PC-9 (cell line): ENCODE results near the gene KIF22. TPM values are rescaled to one million over a fixed set of nuclear protein-coding genes. Genes with fewer than 3 reads are reported as not detected.

Source experiments
- BruUV-seq: library from RNA; stranded (reverse); fragments of 400-500 nt; replicated peaks from 2 replicates; lab custom pipeline; 2021; lab: Mats Ljungman, UMichigan
- CTCF ChIA-PET: fragments of 300-600 bp; sonication (Branson Sonifier 250); formaldehyde crosslinking; loops from one replicate; lab custom pipeline; 2022; ENCODE audit warnings: antibody characterized with exemption; lab: Charles Lee
- POLR2A ChIA-PET: fragments of 300-600 bp; sonication (Branson Sonifier 250); formaldehyde crosslinking; loops from one replicate; lab custom pipeline; 2022; ENCODE audit warnings: antibody characterized with exemption; ENCODE audit not compliant: unreplicated experiment; lab: Charles Lee
- DNase-seq, 2 experiments: peaks; one replicate each; pipeline versions ENCODE4 v3.0.0 to v3.0.0-alpha.2; 2015 to 2022; ENCODE audit warnings: mixed read lengths in 1 of 2
- H2AFZ ChIP-seq: fragments of 200-600 bp; sonication (generic); 2 replicates; pipeline ENCODE4 v1.8.1; 2017; ENCODE audit warnings: antibody characterized with exemption
- H3F3A ChIP-seq: fragments of 200-600 bp; sonication (generic); 2 replicates; pipeline ENCODE4 v1.8.1; 2017; ENCODE audit warnings: antibody characterized with exemption, mild to moderate bottlenecking, low read depth; ENCODE audit not compliant: insufficient read depth
- H3K27ac ChIP-seq: fragments of 200-600 bp; sonication (generic); 2 replicates; pipeline ENCODE4 v1.6.1; 2016; ENCODE audit warnings: mixed run types
- H3K27me3 ChIP-seq: fragments of 200-600 bp; sonication (generic); 2 replicates; pipeline ENCODE4 v1.6.1; 2016; ENCODE audit warnings: low read depth, mixed run types; ENCODE audit not compliant: insufficient read depth
- H3K36me3 ChIP-seq: fragments of 200-600 bp; sonication (generic); 2 replicates; pipeline ENCODE4 v1.6.1; 2016; ENCODE audit warnings: low read depth, mixed run types
- H3K4me1 ChIP-seq: fragments of 200-600 bp; sonication (generic); replicated peaks from 2 replicates; pipeline ENCODE4 v1.6.1; 2016; ENCODE audit warnings: mixed run types; ENCODE audit not compliant: insufficient read depth
- H3K4me2 ChIP-seq: fragments of 200-600 bp; sonication (generic); 2 replicates; pipeline ENCODE4 v1.6.1; 2017; ENCODE audit warnings: mixed run types
- H3K4me3 ChIP-seq: fragments of 200-600 bp; sonication (generic); 2 replicates; pipeline ENCODE4 v1.6.1; 2016; ENCODE audit warnings: mixed run types
- H3K79me2 ChIP-seq: fragments of 200-600 bp; sonication (generic); 2 replicates; pipeline ENCODE4 v1.6.1; 2017; ENCODE audit warnings: low read depth, mixed run types
- H3K9me2 ChIP-seq: fragments of 200-600 bp; sonication (generic); 2 replicates; pipeline ENCODE4 v1.8.1; 2017; ENCODE audit warnings: mild to moderate bottlenecking; ENCODE audit not compliant: insufficient read depth
- H3K9me3 ChIP-seq: fragments of 200-600 bp; sonication (generic); 2 replicates; pipeline ENCODE4 v1.8.1; 2016; ENCODE audit warnings: low read depth; ENCODE audit not compliant: insufficient read depth
- H4K20me1 ChIP-seq: fragments of 200-600 bp; sonication (generic); 2 replicates; pipeline ENCODE4 v1.8.1; 2017; ENCODE audit not compliant: insufficient read depth
- EZH2 ChIP-seq: fragments of 200-600 bp; sonication (generic); IDR thresholded peaks from 2 replicates; pipeline ENCODE4 v1.8.0; 2017; ENCODE audit warnings: antibody characterized with exemption, low read depth
- intact Hi-C: fragments of 100-400 bp; cut with micrococcal nuclease; formaldehyde crosslinking; loops from one replicate; pipeline ENCODE4 v1.10.0; 2022; ENCODE audit not compliant: unreplicated experiment
- total RNA-seq: library from RNA; stranded (reverse); gene quantifications from 2 replicates; pipeline ENCODE4 v1.2.3, GENCODE V29; 2021
- TF ChIP-seq, protein P1 (sequence below): fragments of 200-600 bp; sonication (generic); conservative IDR thresholded peaks from 2 replicates; pipeline ENCODE4 v1.6.1; 2017; ENCODE audit warnings: mixed run types, antibody characterized with exemption, mild to moderate bottlenecking, moderate library complexity

KIF22 gene
- total RNA-seq, 1 experiment from 2014 or later, result 179 TPM

DNA sequence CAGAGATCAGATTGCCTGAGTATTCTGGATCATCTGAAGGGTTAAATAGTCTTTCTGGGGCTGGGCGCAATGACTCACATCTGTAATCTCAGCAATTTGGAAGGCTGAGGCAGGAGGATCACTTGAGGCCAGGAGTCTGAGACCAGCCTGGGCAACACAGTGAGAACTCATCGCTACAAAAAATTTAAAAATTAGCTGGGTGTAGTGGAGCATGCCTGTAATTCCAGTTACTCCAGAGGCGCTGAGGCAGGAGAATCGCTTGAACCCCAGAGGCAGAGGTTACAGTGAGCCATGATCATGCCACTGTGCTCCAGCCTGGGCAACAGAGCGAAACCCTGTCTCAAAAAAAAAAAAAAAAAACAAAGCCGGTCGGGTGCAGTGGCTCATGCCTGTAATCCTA lies 45.4 kb downstream of the KIF22 start:
- H3K4me3 ChIP-seq, result no peak overlapping the region
- H3K27ac ChIP-seq, result no peak overlapping the region
- CTCF ChIA-PET, result no interaction called here
- POLR2A ChIA-PET, result no interaction called here
- H4K20me1 ChIP-seq, result no peaks in the 10 kb centered on the region
- H3K4me1 ChIP-seq, result no peaks in the 10 kb centered on the region
- no peak overlapping the region for H2AFZ ChIP-seq
- no peaks in the 10 kb centered on the region for H3K79me2 ChIP-seq
- peaks cover 4% of the 10 kb centered on the region; the same call in 1 of the 2 replicates for H3K36me3 ChIP-seq
- no peaks in the 10 kb centered on the region for H3K9me3 ChIP-seq
- no peak for TF ChIP-seq EZH2
- TF ChIP-seq, protein P1, sequence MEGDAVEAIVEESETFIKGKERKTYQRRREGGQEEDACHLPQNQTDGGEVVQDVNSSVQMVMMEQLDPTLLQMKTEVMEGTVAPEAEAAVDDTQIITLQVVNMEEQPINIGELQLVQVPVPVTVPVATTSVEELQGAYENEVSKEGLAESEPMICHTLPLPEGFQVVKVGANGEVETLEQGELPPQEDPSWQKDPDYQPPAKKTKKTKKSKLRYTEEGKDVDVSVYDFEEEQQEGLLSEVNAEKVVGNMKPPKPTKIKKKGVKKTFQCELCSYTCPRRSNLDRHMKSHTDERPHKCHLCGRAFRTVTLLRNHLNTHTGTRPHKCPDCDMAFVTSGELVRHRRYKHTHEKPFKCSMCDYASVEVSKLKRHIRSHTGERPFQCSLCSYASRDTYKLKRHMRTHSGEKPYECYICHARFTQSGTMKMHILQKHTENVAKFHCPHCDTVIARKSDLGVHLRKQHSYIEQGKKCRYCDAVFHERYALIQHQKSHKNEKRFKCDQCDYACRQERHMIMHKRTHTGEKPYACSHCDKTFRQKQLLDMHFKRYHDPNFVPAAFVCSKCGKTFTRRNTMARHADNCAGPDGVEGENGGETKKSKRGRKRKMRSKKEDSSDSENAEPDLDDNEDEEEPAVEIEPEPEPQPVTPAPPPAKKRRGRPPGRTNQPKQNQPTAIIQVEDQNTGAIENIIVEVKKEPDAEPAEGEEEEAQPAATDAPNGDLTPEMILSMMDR, result no peak
- H3K9me2 ChIP-seq, result no peaks in the 10 kb centered on the region
- no peak for DNase-seq
- H3K4me2 ChIP-seq, result no peak overlapping the region
- H3F3A ChIP-seq, result peaks cover 4% of the 10 kb centered on the region; the same call in 1 of the 2 replicates
- BruUV-seq, result no TSS peak
- intact Hi-C loops, result no loop called here
- H3K27me3 ChIP-seq, result no peaks in the 10 kb centered on the region

DNA sequence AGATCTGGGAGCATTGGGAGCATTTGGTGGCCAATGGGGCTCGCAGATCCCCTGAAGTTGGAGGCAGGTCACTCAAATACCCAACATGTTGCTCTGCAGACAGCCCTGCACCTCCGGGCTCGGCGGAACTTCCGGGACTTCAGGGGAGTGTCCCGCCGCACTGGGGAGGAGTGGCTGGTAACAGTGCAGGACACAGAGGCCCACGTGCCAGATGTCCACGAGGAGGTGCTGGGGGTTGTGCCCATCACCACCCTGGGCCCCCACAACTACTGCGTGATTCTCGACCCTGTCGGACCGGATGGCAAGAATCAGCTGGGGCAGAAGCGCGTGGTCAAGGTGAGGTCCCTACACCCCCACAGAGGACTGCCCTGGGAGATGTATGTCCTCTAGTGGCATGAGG lies 46.1 kb downstream of the KIF22 start:
- DNase-seq, result no peak
- Histone ChIP-seq H3K27me3 (no peaks in the 10 kb centered on the region), H3K9me3 (no peaks in the 10 kb centered on the region), H3K4me2 (no peak overlapping the region), H3K4me3 (no peak overlapping the region), H3K79me2 (no peaks in the 10 kb centered on the region), H4K20me1 (no peaks in the 10 kb centered on the region), H3K36me3 (peaks cover 4% of the 10 kb centered on the region; the same call in 1 of the 2 replicates), H3F3A (peaks cover 4% of the 10 kb centered on the region; the same call in 1 of the 2 replicates), H3K4me1 (no peaks in the 10 kb centered on the region), H3K27ac (no peak overlapping the region), H3K9me2 (no peaks in the 10 kb centered on the region), H2AFZ (no peak overlapping the region)
- CTCF ChIA-PET, result interaction anchor here (0.6 kb wide), 1 partner anchor 112 kb away, joined by 3 read pairs; no protein-coding TSS in a partner anchor
- no peak for TF ChIP-seq EZH2
- TF ChIP-seq, protein P1, result no peak
- POLR2A ChIA-PET, result no interaction called here
- intact Hi-C loops, result no loop called here
- no TSS peak for BruUV-seq

DNA sequence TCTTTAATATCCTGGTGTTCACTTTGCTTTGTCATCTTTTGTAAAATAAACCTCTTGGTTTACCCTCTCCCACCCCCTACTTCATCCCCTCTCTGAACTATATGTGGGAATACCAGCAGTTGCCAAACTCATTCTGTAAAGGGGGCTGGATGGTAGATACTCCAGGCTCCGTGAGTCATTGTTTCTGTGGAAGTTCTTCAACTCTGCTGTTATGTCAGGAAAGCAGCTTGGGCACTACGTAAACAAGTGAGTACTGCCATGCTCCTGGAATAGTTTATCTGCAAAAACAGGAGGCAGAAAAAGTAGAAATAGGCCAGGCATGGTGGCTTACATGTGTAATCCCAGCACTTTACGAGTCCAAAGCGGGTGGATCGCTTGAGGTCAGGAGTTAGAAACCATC lies 47.3 kb downstream of the KIF22 start:
- Histone ChIP-seq H3K79me2 (no peaks in the 10 kb centered on the region), H4K20me1 (no peaks in the 10 kb centered on the region), H2AFZ (no peak overlapping the region), H3F3A (peaks cover 4% of the 10 kb centered on the region; the same call in 1 of the 2 replicates), H3K9me2 (no peaks in the 10 kb centered on the region), H3K27me3 (no peaks in the 10 kb centered on the region), H3K4me1 (no peaks in the 10 kb centered on the region), H3K4me2 (no peak overlapping the region), H3K9me3 (no peaks in the 10 kb centered on the region), H3K4me3 (no peak overlapping the region), H3K27ac (no peak overlapping the region), H3K36me3 (peaks cover 4% of the 10 kb centered on the region; the same call in 1 of the 2 replicates)
- ChIA-PET CTCF (interaction anchor here (1.3 kb wide), 1 partner anchor 11 kb away, joined by 3 read pairs; no protein-coding TSS in a partner anchor), POLR2A (interaction anchor here (0.6 kb wide), 1 partner anchor 49 kb away, joined by 12 read pairs; no protein-coding TSS in a partner anchor)
- no TSS peak for BruUV-seq
- no peak for DNase-seq
- no peak for TF ChIP-seq EZH2
- TF ChIP-seq, protein P1, result no peak
- intact Hi-C loops, result no loop called here
